H1 (cell line): ENCODE data around the gene EWSR1. TPM values are rescaled to one million over a fixed set of nuclear protein-coding genes. Genes with fewer than 3 reads are reported as not detected.

Source experiments
- CTCF ChIA-PET: fragments of 300-600 bp; sonication (Branson Sonifier 250); formaldehyde crosslinking; loops from one replicate; lab custom pipeline; 2021; ENCODE audit not compliant: partially characterized antibody; lab: Charles Lee
- POLR2A ChIA-PET: fragments of 300-600 bp; sonication (Branson Sonifier 250); formaldehyde crosslinking; loops from one replicate; lab custom pipeline; 2021; ENCODE audit warnings: inconsistent platforms; ENCODE audit not compliant: partially characterized antibody; lab: Charles Lee
- DNase-seq, 2 experiments: peaks; one replicate each; pipeline versions ENCODE4 v3.0.0 to v3.0.0-alpha.2; 2010 to 2022; ENCODE audit warnings: low spot score in 2 of 2, low read depth in 1 of 2, mixed read lengths in 1 of 2
- FAIRE-seq: peaks from 2 replicates; lab custom pipeline; 2011; peaks lifted over from hg19 to GRCh38; lab: Jason Lieb, UNC
- H2AFZ ChIP-seq: 2 replicates; pipeline ENCODE4 v1.8.1; 2012; ENCODE audit warnings: low read length, inconsistent platforms
- H2AK5ac ChIP-seq: 2 replicates; pipeline ENCODE4 v1.6.1; 2013; ENCODE audit warnings: low read depth, low read length
- H2BK120ac ChIP-seq: replicated peaks from 2 replicates; pipeline ENCODE3; 2013; ENCODE audit warnings: low read depth, low read length, inconsistent platforms
- H2BK12ac ChIP-seq: 2 replicates; pipeline ENCODE4 v1.6.1; 2013; ENCODE audit warnings: low read depth, low read length
- H2BK15ac ChIP-seq: 2 replicates; pipeline ENCODE4 v1.6.1; 2013; ENCODE audit warnings: low read length
- H2BK20ac ChIP-seq: 2 replicates; pipeline ENCODE4 v1.6.1; 2013; ENCODE audit warnings: low read length
- H2BK5ac ChIP-seq: 2 replicates; pipeline ENCODE4 v1.6.1; 2013; ENCODE audit warnings: low read depth, low read length
- H3K14ac ChIP-seq: 2 replicates; pipeline ENCODE4 v1.6.1; 2013; ENCODE audit warnings: inconsistent platforms; ENCODE audit not compliant: insufficient read length
- H3K18ac ChIP-seq: 2 replicates; pipeline ENCODE4 v1.6.1; 2013; ENCODE audit warnings: low read length; ENCODE audit errors: extremely low read depth
- H3K23ac ChIP-seq: 2 replicates; pipeline ENCODE4 v1.6.1; 2013; ENCODE audit warnings: inconsistent platforms; ENCODE audit not compliant: insufficient read length
- H3K23me2 ChIP-seq: 2 replicates; pipeline ENCODE4 v1.6.1; 2013; ENCODE audit warnings: low read depth, low read length
- H3K27ac ChIP-seq: 2 replicates; pipeline ENCODE4 v1.6.1; 2011; ENCODE audit warnings: low read depth, low read length, inconsistent platforms
- H3K27me3 ChIP-seq, 4 experiments: replicated peaks in 1 of 4; 1 replicate in 1 of 4; 2 replicates in 3 of 4; pipeline versions ENCODE4 v1.6.1 to v1.8.1; 2011 to 2013; ENCODE audit warnings: low read length in 3 of 4, mild to moderate bottlenecking in 3 of 4, inconsistent platforms in 2 of 4, mixed read lengths in 2 of 4, moderate library complexity in 1 of 4; ENCODE audit not compliant: control insufficient read depth in 3 of 4, insufficient read depth in 3 of 4; ENCODE audit errors: extremely low read depth in 1 of 4
- H3K36me3 ChIP-seq, 4 experiments: 2 replicates each; pipeline versions ENCODE4 v1.6.1 to v1.8.1; 2011 to 2013; ENCODE audit warnings: mild to moderate bottlenecking in 4 of 4, low read length in 3 of 4, moderate library complexity in 2 of 4, control low read depth in 1 of 4, inconsistent platforms in 1 of 4; ENCODE audit not compliant: insufficient read depth in 4 of 4, control insufficient read depth in 2 of 4
- H3K4ac ChIP-seq: replicated peaks from 2 replicates; pipeline ENCODE3; 2013; ENCODE audit warnings: low read length, low read depth, mixed read lengths, inconsistent platforms; ENCODE audit not compliant: insufficient read length
- H3K4me1 ChIP-seq, 4 experiments: replicated peaks in 1 of 4; 1 replicate in 1 of 4; 2 replicates in 3 of 4; pipeline versions ENCODE4 v1.6.1 to v1.8.1; 2011 to 2013; ENCODE audit warnings: low read length in 3 of 4, inconsistent platforms in 2 of 4, mixed read lengths in 1 of 4; ENCODE audit not compliant: insufficient read depth in 4 of 4, control insufficient read depth in 3 of 4
- H3K4me2 ChIP-seq, 2 experiments: 2 replicates each; pipeline versions ENCODE4 v1.6.1 to v1.8.1; 2011 to 2013; ENCODE audit warnings: low read depth in 2 of 2, low read length in 2 of 2, control low read depth in 1 of 2, inconsistent platforms in 1 of 2, mild to moderate bottlenecking in 1 of 2; ENCODE audit not compliant: insufficient read depth in 1 of 2
- H3K4me3 ChIP-seq, 4 experiments: fragments of 200-600, 300-600 bp in 1 of 4; sonication (generic), shearing (Covaris generic), sonication (Bioruptor Twin) in 1 of 4; 2 replicates each; pipeline versions ENCODE4 v1.5.1 to v1.8.1; 2011 to 2016; ENCODE audit warnings: low read length in 4 of 4, low read depth in 3 of 4, control low read depth in 2 of 4, inconsistent platforms in 2 of 4, mild to moderate bottlenecking in 2 of 4, mixed read lengths in 1 of 4, moderate library complexity in 1 of 4; ENCODE audit not compliant: insufficient read depth in 2 of 4; ENCODE audit errors: extremely low read depth in 1 of 4
- H3K56ac ChIP-seq: replicated peaks from 2 replicates; pipeline ENCODE3; 2013; ENCODE audit warnings: low read depth, mild to moderate bottlenecking, mixed read lengths, low read length, inconsistent platforms; ENCODE audit not compliant: insufficient read length
- H3K79me1 ChIP-seq: 2 replicates; pipeline ENCODE4 v1.6.1; 2013; ENCODE audit warnings: low read depth, low read length, control low read depth
- H3K79me2 ChIP-seq, 2 experiments: 2 replicates each; pipeline versions ENCODE4 v1.6.1 to v1.8.1; 2012 to 2013; ENCODE audit warnings: low read length in 2 of 2, mild to moderate bottlenecking in 2 of 2, inconsistent platforms in 1 of 2; ENCODE audit not compliant: insufficient read depth in 2 of 2, control insufficient read depth in 1 of 2
- H3K9ac ChIP-seq, 4 experiments: replicated peaks in 1 of 4; 1 replicate in 1 of 4; 2 replicates in 3 of 4; pipeline versions ENCODE4 v1.6.1 to v1.8.1; 2011 to 2013; ENCODE audit warnings: low read depth in 3 of 4, low read length in 3 of 4, control low read depth in 2 of 4, mild to moderate bottlenecking in 2 of 4, moderate library complexity in 2 of 4, inconsistent platforms in 1 of 4; ENCODE audit errors: extremely low read depth in 1 of 4
- H3K9me3 ChIP-seq, 2 experiments: 2 replicates each; pipeline versions ENCODE4 v1.6.1 to v1.8.1; 2012 to 2013; ENCODE audit warnings: mild to moderate bottlenecking in 2 of 2, moderate library complexity in 2 of 2, control low read depth in 1 of 2, inconsistent platforms in 1 of 2, low read depth in 1 of 2, low read length in 1 of 2, mixed read lengths in 1 of 2; ENCODE audit not compliant: insufficient read depth in 2 of 2
- H4K20me1 ChIP-seq, 2 experiments: replicated peaks in 1 of 2; 2 replicates each; pipeline versions ENCODE3 to v1.8.1; 2011 to 2013; ENCODE audit warnings: inconsistent platforms in 2 of 2, low read length in 2 of 2, mild to moderate bottlenecking in 1 of 2; ENCODE audit not compliant: insufficient read depth in 2 of 2, control insufficient read depth in 1 of 2
- H4K5ac ChIP-seq: 2 replicates; pipeline ENCODE4 v1.6.1; 2013; ENCODE audit warnings: low read length, low read depth, mixed read lengths, inconsistent platforms; ENCODE audit not compliant: insufficient read length
- H4K8ac ChIP-seq: 2 replicates; pipeline ENCODE4 v1.8.0; 2013; ENCODE audit warnings: mild to moderate bottlenecking, moderate library complexity, low read length, inconsistent platforms; ENCODE audit not compliant: insufficient read depth; ENCODE audit errors: extremely low read depth
- H4K91ac ChIP-seq: replicated peaks from 2 replicates; pipeline ENCODE3; 2013; ENCODE audit warnings: low read length, mixed read lengths, inconsistent platforms; ENCODE audit not compliant: insufficient read length
- BACH1 ChIP-seq: IDR thresholded peaks from 2 replicates; pipeline ENCODE4 v1.6.1; 2012; ENCODE audit warnings: low read length, improper control_type of control experiment
- CEBPB ChIP-seq: IDR thresholded peaks from 2 replicates; pipeline ENCODE4 v1.6.1; 2012; ENCODE audit warnings: low read depth, low read length
- SP1 ChIP-seq: IDR thresholded peaks from 2 replicates; pipeline ENCODE4 v1.6.1; 2011; ENCODE audit warnings: low read depth, low read length
- SP4 ChIP-seq: IDR thresholded peaks from 2 replicates; pipeline ENCODE4 v1.6.1; 2012; ENCODE audit warnings: low read length, inconsistent platforms
- ZNF274 ChIP-seq: IDR thresholded peaks from 2 replicates; pipeline ENCODE4 v1.7.0; 2012; ENCODE audit warnings: low read length, borderline replicate concordance; ENCODE audit errors: extremely low read depth
- WGBS, 2 experiments: shearing (Covaris generic) in 1 of 2; methylation state at CpG; one replicate each; pipeline versions ENCODE4 v1.1.6 to v1.1.7; 2013 to 2015; ENCODE audit warnings: low lambda C conversion rate in 2 of 2, mixed read lengths in 2 of 2, inconsistent platforms in 1 of 2, low coverage in 1 of 2, missing lambda C conversion rate in 1 of 2; ENCODE audit not compliant: insufficient replicate concordance in 2 of 2, insufficient coverage in 1 of 2, insufficient read length in 1 of 2; ENCODE audit errors: extremely low coverage in 1 of 2, missing lambda C conversion rate in 1 of 2; 5-methylcytosine and 5-hydroxymethylcytosine counted together
- polyA plus RNA-seq, 7 experiments: library from polyadenylated mRNA; depleted of rRNA in 3 of 7; stranded (reverse) in 5 of 7; unstranded in 2 of 7; fragments of >200 nt in 5 of 7; fragments of 200-250 nt in 2 of 7; gene quantifications; 1 replicate in 5 of 7; 2 replicates in 1 of 7; 4 replicates in 1 of 7; pipeline versions ENCODE4 v1.2.1 to v1.2.3, GENCODE V29; 2011 to 2013; ENCODE audit warnings: missing spikeins in 2 of 7, mixed read lengths in 2 of 7
- total RNA-seq: library from RNA; stranded (reverse); fragmentation: NEBNext Ultra II Directional; extraction: Animal tissue kit (Norgen Biotek cat#: 25700); gene quantifications from 2 replicates; pipeline ENCODE4 v1.2.1, GENCODE V29; 2021
- TF ChIP-seq, protein P1 (sequence below): IDR thresholded peaks from 2 replicates; pipeline ENCODE4 v1.6.1; 2012; ENCODE audit warnings: low read length, inconsistent platforms

Gene EWSR1
- total and polyA plus RNA-seq, 2 of the 8 experiments (the other 6 are each of a cell fraction or from before 2014, with no cell fraction given): 387 to 930 TPM

DNA sequence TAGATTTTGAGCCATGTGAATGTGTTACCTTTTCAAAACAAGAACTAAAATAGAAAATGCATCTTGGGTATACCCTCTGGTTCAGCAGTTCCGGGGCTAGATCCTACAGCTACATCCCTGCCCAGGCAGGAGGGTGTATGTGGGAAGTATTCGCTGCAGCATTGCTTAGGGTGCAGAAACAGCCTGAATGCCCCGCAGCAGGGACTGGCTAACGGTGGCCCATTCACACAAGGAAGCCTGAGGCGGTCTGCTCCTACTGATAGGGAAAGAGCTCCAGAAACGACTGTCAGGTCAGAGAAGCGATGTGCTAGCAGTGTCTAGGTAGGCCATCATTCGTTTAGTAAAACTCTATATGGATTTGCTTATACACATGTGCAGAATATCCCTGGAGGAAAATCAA, 57.3 kb downstream of the EWSR1 start:
- POLR2A ChIA-PET: interaction anchor here (0.8 to 1.2 kb wide), 6 partner anchors 10 to 1031 kb away, joined by 3 to 4 read pairs (median 3); partner anchors contain the start of genes CCDC157, EWSR1, RASL10A and SF3A1
- Histone ChIP-seq H3K79me2 (no peaks in the 10 kb centered on the region), H2BK5ac (no peak overlapping the region), H3K27me3 (no peaks in the 10 kb centered on the region), H4K20me1 (peaks cover 0 to 5% of the 10 kb centered on the region in 2 experiments), H3K4me2 (no peak overlapping the region), H3K4ac (no peak overlapping the region), H4K91ac (no peak overlapping the region), H3K79me1 (no peaks in the 10 kb centered on the region)
- WGBS, 2 experiments: 93% methylated on average over 8 of the region's 8 CpGs; no CpG with 5 or more reads in 1 of the 2 experiments
- TF ChIP-seq, protein P1, sequence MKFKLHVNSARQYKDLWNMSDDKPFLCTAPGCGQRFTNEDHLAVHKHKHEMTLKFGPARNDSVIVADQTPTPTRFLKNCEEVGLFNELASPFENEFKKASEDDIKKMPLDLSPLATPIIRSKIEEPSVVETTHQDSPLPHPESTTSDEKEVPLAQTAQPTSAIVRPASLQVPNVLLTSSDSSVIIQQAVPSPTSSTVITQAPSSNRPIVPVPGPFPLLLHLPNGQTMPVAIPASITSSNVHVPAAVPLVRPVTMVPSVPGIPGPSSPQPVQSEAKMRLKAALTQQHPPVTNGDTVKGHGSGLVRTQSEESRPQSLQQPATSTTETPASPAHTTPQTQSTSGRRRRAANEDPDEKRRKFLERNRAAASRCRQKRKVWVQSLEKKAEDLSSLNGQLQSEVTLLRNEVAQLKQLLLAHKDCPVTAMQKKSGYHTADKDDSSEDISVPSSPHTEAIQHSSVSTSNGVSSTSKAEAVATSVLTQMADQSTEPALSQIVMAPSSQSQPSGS: no peak
- no peak for TF ChIP-seq CEBPB
- TF ChIP-seq SP1: no peak
- no peak for TF ChIP-seq ZNF274
- no peak for TF ChIP-seq BACH1
- TF ChIP-seq SP4: no peak
- TF ChIP-seq, all 59 proteins: peak for 0
- H2BK20ac ChIP-seq: no peak overlapping the region
- H3K4me3 ChIP-seq: no peak overlapping the region
- no peak overlapping the region for H3K14ac ChIP-seq
- H3K23me2 ChIP-seq: no peaks in the 10 kb centered on the region
- H4K8ac ChIP-seq: no peak overlapping the region
- H2AFZ ChIP-seq: no peak overlapping the region
- H3K23ac ChIP-seq: no peak overlapping the region
- H2AK5ac ChIP-seq: no peak overlapping the region
- no peak overlapping the region for H3K9ac ChIP-seq
- H2BK15ac ChIP-seq: no peak overlapping the region
- H2BK120ac ChIP-seq: no peak overlapping the region
- H3K36me3 ChIP-seq: peaks cover 3 to 11% (median 5%) of the 10 kb centered on the region in 4 experiments; a peak in 6 of 8 replicates
- no peak overlapping the region for H3K27ac ChIP-seq
- DNase-seq (no peak), FAIRE-seq (no peak)
- no peak overlapping the region for H2BK12ac ChIP-seq
- H4K5ac ChIP-seq: no peak overlapping the region
- no peak overlapping the region for H3K56ac ChIP-seq
- no peaks in the 10 kb centered on the region for H3K4me1 ChIP-seq
- CTCF ChIA-PET: interaction anchor here (0.8 to 1.7 kb wide), 3 partner anchors 12 to 30 kb away, joined by 3 to 13 read pairs (median 3); no protein-coding TSS in a partner anchor
- no peak overlapping the region for H3K18ac ChIP-seq
- H3K9me3 ChIP-seq: no peaks in the 10 kb centered on the region
